OCI-M1 (cell line): ENCODE data around the gene PTH2R.
"Not testable (repeated sequence)": the region's sequence is repeated elsewhere in the genome, so short reads cannot be mapped to it uniquely, and the experiment has no call there.

Experiments used
- DNase-seq: peaks from one replicate; lab custom pipeline; 2025; lab: John Stamatoyannopoulos, UW

The PTH2R gene

GRCh38 chr2:208485390-208485789 lies 78.8 kb downstream of the PTH2R start:
- DNase-seq = no peak

GRCh38 chr2:208488686-208489564 lies 82.3 kb downstream of the PTH2R start:
- DNase-seq = peak; percentile 85

DNA sequence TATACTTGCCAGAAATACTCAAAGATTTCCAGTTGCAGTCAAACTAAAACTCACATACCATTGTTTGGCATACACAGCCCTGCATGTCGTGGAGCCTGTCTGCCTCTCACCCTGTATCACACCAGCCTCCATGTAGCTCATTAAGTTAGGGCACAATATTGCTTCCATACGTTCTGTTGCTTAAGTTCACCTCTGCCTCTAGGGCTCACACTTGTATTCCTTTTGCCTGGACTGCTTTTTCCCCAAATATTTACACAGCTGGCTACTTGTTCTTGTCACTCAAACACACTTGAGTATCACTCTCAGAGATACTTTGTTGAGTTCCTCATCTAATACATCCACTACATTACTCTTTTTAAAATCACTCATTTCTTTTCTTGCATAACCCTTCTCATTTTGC lies 83.1 kb downstream of the PTH2R start:
- DNase-seq = peak; percentile 59

- no peak for DNase-seq
Measured at GRCh38 chr2:208490492-208490891, 83.9 kb downstream of the PTH2R start.

DNA sequence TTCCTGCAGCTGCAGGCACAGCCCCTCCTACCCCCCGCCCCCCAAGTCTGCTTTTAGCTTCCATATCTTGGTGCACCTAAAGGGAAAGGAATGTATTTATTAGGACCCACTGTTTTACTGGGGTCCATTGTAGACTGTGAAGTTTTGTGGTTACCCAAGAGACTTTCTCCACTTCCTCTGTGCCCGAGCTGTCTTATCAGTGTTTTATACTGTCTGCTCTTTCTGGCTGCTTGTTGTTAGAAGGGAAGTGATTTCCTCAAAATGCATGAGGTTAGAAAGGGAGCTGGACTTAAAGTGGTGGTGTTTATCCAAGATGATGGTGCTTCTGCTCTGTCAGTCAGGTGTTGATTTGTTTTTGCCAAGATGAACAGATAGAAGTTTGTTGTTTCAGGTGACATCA lies 85.0 kb downstream of the PTH2R start:
- DNase-seq = peak; percentile 82

DNA sequence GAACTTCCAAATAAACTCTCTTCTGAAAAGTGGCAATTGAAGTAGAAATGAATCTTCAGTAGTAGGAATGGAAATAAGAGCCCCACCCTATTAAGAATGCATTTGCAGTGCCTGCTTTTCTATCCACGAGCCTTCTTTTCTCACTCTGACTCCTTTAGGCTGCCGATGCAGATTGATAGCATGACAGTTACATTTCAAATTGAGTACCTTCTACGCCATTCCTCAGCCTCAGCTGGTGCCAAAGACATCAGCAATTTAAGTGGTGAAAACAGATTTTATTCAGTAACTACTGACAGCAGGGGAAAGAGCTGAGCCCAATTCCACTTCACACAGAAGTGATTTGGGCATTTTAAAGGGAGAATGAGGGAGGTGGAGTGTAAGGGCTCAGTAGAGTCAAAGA lies 85.5 kb downstream of the PTH2R start:
- no peak for DNase-seq

- no peak for DNase-seq
Measured at GRCh38 chr2:208493186-208493585, 86.6 kb downstream of the PTH2R start.

DNA sequence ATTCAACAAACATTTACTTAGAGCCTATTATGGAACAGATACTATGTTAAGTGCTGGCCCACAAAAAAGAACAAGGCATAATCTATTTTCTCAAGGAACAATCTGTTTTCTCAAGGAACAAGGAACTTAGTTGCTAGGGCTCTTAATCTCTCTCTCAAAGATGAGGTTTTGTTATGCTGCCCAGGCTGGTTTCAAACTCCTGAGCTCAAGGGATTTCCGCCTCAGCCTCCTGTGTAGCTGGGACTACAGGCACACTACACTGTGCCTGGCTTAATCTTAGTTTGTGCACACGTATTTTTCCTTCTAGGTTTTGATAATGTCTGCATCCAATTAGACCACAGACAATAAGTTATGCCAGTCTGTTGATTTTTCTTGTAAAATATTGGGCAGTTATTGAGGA lies 89.5 kb downstream of the PTH2R start:
- no peak for DNase-seq

- DNase-seq = no peak
Measured at GRCh38 chr2:208501206-208501605, 94.6 kb downstream of the PTH2R start.

- DNase-seq = no peak
Measured at GRCh38 chr2:208502288-208502687, 95.7 kb downstream of the PTH2R start.

- not testable (repeated sequence) for DNase-seq
Measured at GRCh38 chr2:208505365-208505764, 98.8 kb downstream of the PTH2R start.

DNA sequence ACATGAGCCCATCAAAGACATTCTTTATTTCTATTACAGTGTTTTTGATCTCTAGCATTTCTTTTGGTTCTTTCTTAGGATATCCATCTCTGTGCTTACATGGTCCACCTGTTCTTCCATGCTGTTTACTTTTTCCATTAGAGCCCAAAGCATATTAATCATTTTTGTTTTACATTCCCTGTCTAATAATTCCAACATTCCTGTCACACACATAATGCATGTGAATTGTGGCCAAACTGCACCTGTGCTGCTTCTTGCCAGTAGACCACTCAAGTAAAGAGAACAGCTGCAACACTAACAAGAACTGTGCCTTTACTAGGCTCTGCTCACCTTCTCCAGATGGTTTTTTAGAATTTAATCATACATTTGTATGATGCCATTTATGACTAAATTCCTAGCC lies 103.0 kb downstream of the PTH2R start:
- DNase-seq = no peak

DNA sequence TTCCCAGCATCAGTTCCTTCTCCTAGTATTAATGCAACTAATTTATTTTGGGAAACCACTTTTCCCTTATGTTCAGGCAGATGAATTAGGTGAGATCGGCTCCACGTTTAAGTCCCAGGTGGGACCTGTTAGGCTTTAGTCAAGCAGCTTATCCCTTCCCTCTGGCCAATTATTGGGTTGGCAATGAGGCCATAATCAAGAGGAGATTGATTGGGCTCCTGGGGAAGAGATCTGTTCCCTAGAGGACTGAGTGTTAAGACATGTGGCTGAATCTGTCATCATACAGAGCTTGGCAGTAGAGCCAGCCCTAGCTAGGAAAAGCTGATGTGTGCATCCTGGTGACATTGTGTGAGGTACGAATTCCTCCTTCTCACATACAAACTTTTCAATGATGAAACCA lies 104.4 kb downstream of the PTH2R start:
- no peak for DNase-seq

GRCh38 chr2:208511573-208511972 lies 105.0 kb downstream of the PTH2R start:
- no peak for DNase-seq

DNA sequence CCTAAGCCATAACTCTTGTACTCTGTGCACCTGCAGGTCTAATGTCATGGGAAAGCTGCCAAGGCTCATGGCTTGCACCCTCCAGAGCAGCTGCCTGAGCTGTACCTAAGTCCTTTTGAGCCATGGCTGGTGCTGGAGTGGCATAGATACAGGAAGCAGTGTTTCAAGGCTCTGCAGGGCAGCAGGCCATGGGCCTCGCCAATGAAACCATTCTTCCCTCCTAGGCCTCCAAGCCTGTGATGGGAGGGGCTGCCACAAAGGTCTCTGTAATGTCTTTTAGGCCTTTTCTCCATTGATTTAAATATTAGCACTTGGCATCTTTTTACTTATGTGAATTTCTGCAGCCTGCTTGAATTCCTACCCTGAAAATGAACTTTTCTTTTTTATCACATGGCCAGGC lies 108.5 kb downstream of the PTH2R start:
- DNase-seq = no peak

GRCh38 chr2:208523069-208523468 lies 116.5 kb downstream of the PTH2R start:
- DNase-seq = not testable (repeated sequence)

- DNase-seq = not testable (repeated sequence)
Measured at GRCh38 chr2:208525165-208525564, 118.6 kb downstream of the PTH2R start.

GRCh38 chr2:208529796-208530195 lies 123.2 kb downstream of the PTH2R start:
- no peak for DNase-seq

GRCh38 chr2:208531361-208531760 lies 124.8 kb downstream of the PTH2R start:
- no peak for DNase-seq

DNA sequence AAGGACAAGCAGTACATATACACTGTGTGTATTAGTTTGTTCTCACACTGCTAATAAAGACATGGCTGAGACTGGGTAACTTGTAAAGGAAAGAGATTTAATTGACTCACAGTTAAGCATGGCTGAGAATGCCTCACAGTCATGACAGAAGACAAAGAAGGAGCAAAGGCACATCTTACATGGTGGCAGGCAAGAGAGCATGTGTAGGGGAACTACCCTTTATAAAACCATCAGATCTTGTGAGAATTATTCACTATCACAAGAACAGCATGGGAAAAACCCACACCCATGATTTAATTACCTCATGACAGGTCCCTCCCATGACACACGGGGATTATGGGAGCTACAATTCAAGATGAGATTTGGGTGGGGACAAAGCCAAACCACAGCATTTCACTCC lies 129.0 kb downstream of the PTH2R start:
- DNase-seq = not testable (repeated sequence)

DNA sequence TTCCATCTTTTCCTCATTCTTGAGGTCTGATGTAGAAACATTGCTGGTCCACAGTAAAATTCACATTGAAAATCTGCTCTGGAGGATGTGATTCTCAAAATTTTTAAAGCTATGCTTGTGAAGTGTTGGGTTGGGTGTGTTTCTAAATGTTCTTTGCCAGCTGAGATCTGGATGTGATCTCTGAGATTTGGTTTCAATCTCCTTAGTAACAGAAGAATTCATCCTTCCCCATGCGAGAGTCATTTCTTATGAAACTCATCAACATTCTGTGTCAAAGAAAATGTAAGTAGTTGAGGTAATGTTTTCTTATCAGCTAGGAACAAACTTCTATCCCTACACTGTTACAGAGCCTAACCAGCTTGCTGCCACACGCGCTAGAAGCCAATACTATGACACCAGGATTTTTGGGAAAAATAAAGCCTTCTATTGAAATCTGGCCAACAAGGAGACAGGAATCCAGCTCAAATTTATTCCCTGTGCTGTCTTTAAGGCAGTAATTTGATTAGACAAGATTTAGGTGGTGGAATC lies 134.9 kb downstream of the PTH2R start:
- peak; percentile 83 for DNase-seq

- DNase-seq = peak; percentile 95
Measured at GRCh38 chr2:208541989-208542464, 135.4 kb downstream of the PTH2R start.

- peak; percentile 85 for DNase-seq
Measured at GRCh38 chr2:208542465-208543041, 136.0 kb downstream of the PTH2R start.
